Upper lobe of left lung (tissue), 4 donors: ENCODE data around the gene EPOP.

Experiments used
- CTCF ChIP-seq, 6 experiments: fragments of 450-650 bp in 4 of 6; fragments of 200-600 bp in 2 of 6; sonication (generic) in 2 of 6; IDR thresholded peaks; one replicate each; pipeline ENCODE4 v1.5.1; 2016 to 2019; ENCODE audit warnings: antibody characterized with exemption in 6 of 6
- EP300 ChIP-seq, 4 donors: sonication (generic); formaldehyde crosslinking; IDR thresholded peaks; one replicate each; pipeline ENCODE4 v1.5.1; 2017; ENCODE audit warnings: antibody characterized with exemption in 4 of 4, control low read depth in 2 of 4
- POLR2A ChIP-seq, 4 donors: fragments of 450-650 bp; IDR thresholded peaks; one replicate each; pipeline ENCODE4 v1.5.1; 2016 to 2017; ENCODE audit warnings: antibody characterized with exemption in 4 of 4, mild to moderate bottlenecking in 2 of 4
- POLR2AphosphoS5 ChIP-seq, 2 donors: sonication (generic); formaldehyde crosslinking; IDR thresholded peaks; one replicate each; pipeline ENCODE4 v1.5.1; 2017; ENCODE audit warnings: antibody characterized with exemption in 2 of 2

DNA sequence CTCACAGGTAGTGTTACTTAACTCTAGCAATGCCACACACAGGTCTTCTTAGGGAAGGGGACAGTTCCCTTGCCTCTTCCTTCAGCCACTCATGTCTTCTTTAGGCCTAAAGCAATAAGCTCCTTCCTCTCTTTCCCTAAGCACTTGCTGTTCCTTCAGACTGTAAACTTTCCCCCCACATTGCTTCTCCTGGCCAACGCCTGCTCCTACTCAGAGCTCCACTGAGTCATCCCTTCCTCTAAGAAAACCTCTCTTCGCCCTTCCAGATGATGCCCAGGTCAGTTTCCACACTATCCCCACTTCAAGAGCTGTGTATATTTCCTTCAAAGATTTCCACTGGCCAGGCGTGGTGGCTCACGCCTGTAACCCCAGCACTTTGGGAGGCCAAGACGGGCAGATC, 12.5 kb upstream of the EPOP start:
- no peak for TF ChIP-seq POLR2A (IDR thresholded peaks at IDR 0.05)
- TF ChIP-seq CTCF (IDR thresholded peaks at IDR 0.05) = no peak
- TF ChIP-seq EP300 (IDR thresholded peaks at IDR 0.05) = no peak
- TF ChIP-seq POLR2AphosphoS5 (IDR thresholded peaks at IDR 0.05) = no peak
